Panc1 (cell line): ENCODE measurements around the gene NDUFB8. TPM values are rescaled to one million over a fixed set of nuclear protein-coding genes. Genes with fewer than 3 reads are reported as not detected.

ENCODE experiments used
- ATAC-seq: fragments of 200-7000 bp; cut with Tn5 transposase; 2 replicates; pipeline ENCODE4 v1.9.1; 2020; ENCODE audit warnings: mild to moderate bottlenecking, moderate library complexity
- BruUV-seq: library from RNA; stranded (reverse); fragments of 400-500 nt; replicated peaks from 2 replicates; lab custom pipeline; 2021; lab: Mats Ljungman, UMichigan
- CTCF ChIA-PET: fragments of 300-600 bp; sonication (Branson Sonifier 250); formaldehyde crosslinking; loops from one replicate; lab custom pipeline; 2022; ENCODE audit warnings: antibody characterized with exemption; lab: Charles Lee
- POLR2A ChIA-PET: fragments of 300-600 bp; sonication (Branson Sonifier 250); formaldehyde crosslinking; loops from one replicate; lab custom pipeline; 2022; ENCODE audit warnings: antibody characterized with exemption; lab: Charles Lee
- DNase-seq: peaks from one replicate; pipeline ENCODE4 v3.0.0-alpha.2; 2010; ENCODE audit warnings: low read depth, low spot score
- H3K27ac ChIP-seq: 2 replicates; pipeline ENCODE4 v1.5.1; 2011; ENCODE audit warnings: mild to moderate bottlenecking, low read length, inconsistent platforms
- H3K27me3 ChIP-seq: fragments of 200-500 bp; sonication (Bioruptor generic); 2 replicates; pipeline ENCODE4 v1.6.0; 2014; ENCODE audit warnings: low read length, inconsistent platforms; ENCODE audit not compliant: control insufficient read depth, insufficient read depth
- H3K36me3 ChIP-seq: fragments of 200-500 bp; sonication (Bioruptor generic); 2 replicates; pipeline ENCODE4 v1.5.1; 2014; ENCODE audit warnings: inconsistent platforms, mild to moderate bottlenecking, low read length, moderate library complexity; ENCODE audit not compliant: control insufficient read depth, insufficient read depth
- H3K4me1 ChIP-seq: 2 replicates; pipeline ENCODE4 v1.5.1; 2011; ENCODE audit warnings: inconsistent platforms, mild to moderate bottlenecking, low read length, moderate library complexity; ENCODE audit not compliant: control insufficient read depth, insufficient read depth
- H3K4me3 ChIP-seq, 2 experiments: 2 replicates each; pipeline ENCODE4 v1.5.1; 2011 to 2012; ENCODE audit warnings: low read depth in 2 of 2, low read length in 2 of 2, mild to moderate bottlenecking in 2 of 2, inconsistent platforms in 1 of 2, moderate library complexity in 1 of 2
- H3K9me3 ChIP-seq: fragments of 200-500 bp; sonication (Bioruptor generic); 2 replicates; pipeline ENCODE4 v1.5.1; 2014; ENCODE audit warnings: low read depth, mild to moderate bottlenecking, inconsistent platforms, low read length, moderate library complexity; ENCODE audit not compliant: control insufficient read depth, insufficient read depth
- POLR2AphosphoS5 ChIP-seq: IDR thresholded peaks from 2 replicates; pipeline ENCODE4 v1.6.1; 2012; ENCODE audit warnings: mild to moderate bottlenecking, low read depth, low read length, moderate library complexity
- SIN3A ChIP-seq: IDR thresholded peaks from 2 replicates; pipeline ENCODE4 v1.6.1; 2012; ENCODE audit warnings: low read depth, mild to moderate bottlenecking, low read length, moderate library complexity, borderline replicate concordance; ENCODE audit not compliant: insufficient read depth
- TCF7L2 ChIP-seq: IDR thresholded peaks from 2 replicates; pipeline ENCODE4 v1.6.1; 2011; ENCODE audit warnings: mild to moderate bottlenecking, low read depth, low read length, inconsistent platforms
- in situ Hi-C: cut with HindIII; loops from 2 replicates; pipeline ENCODE4 v1.10.0; 2016; ENCODE audit warnings: low sequenced_read_pairs, low pct_unique_long_range_greater_than_20kb
- intact Hi-C: fragments of 100-400 bp; cut with micrococcal nuclease; formaldehyde crosslinking; loops from one replicate; pipeline ENCODE4 v1.10.0; 2022; ENCODE audit not compliant: unreplicated experiment
- total RNA-seq: library from RNA; stranded (reverse); gene quantifications from one replicate; pipeline ENCODE4 v1.2.1, GENCODE V29; 2021; ENCODE audit not compliant: unreplicated experiment
- TF ChIP-seq, protein P1 (sequence below): fragments of 450-650 bp; IDR thresholded peaks from 2 replicates; pipeline ENCODE4 v1.5.1; 2017; ENCODE audit warnings: mild to moderate bottlenecking
- TF ChIP-seq, protein P2 (sequence below), 2 experiments: IDR thresholded peaks; 2 replicates each; pipeline ENCODE4 v1.6.1; 2011 to 2012; ENCODE audit warnings: low read depth in 2 of 2, control low read depth in 1 of 2, low read length in 1 of 2, mild to moderate bottlenecking in 1 of 2, moderate library complexity in 1 of 2; ENCODE audit not compliant: insufficient read depth in 1 of 2

Gene NDUFB8
- total RNA-seq, 1 experiment from 2014 or later: 242 TPM

DNA sequence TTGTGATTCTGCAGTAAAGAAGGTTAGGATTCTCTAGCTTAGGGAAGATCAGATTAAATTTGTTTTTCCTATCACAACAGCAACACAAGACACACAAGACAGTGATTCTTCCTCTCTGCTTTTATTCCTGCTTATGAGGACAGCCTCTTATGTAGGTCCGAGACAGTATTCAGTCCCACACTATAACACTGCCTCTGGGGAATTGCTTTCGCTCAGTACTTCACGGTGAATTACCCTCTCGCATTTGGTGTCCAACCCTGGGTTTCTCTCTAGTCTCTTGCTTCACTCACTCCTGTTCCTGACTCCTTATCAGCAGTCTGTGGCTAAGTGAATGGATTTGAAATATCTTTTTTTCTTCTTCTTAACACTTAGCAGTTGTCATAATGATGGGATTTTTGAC is 7.8 kb upstream of the NDUFB8 start:
- intact Hi-C loops: no loop called here
- POLR2A ChIA-PET: no interaction called here

DNA sequence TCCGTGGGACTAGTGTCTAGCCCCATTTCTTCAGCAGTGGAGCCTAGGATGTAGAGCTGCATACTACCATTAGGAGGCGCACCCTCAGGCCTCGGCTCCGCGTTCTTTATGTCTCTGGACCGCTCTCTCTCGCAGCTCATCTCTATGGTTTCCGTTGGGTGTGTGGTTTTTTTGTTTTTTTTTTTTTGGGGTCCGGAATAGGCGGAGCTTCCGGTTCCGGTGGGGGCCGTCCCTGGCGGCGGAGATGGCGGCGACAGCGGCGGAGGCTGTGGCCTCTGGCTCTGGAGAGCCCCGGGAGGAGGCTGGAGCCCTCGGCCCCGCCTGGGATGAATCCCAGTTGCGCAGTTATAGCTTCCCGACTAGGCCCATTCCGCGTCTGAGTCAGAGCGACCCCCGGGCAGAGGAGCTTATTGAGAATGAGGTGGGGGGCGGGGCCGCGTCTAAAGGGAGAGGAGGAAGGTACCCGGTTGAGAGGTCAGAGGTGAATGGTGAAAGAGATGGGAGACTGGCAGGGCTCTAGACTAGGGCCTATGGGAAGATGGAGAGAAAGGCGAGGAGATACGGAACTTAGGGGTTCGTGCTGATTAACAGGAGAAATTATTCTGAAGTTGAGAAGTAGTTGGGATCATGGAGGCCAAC is 6.2 kb upstream of the NDUFB8 start, which contains the start of gene HIF1AN:
Gene HIF1AN, plus strand, starts transcription at position 229 of the 639 bp plus-strand sequence. Its CDS starts 16 bp downstream, at position 245.
- TF ChIP-seq, protein P1, sequence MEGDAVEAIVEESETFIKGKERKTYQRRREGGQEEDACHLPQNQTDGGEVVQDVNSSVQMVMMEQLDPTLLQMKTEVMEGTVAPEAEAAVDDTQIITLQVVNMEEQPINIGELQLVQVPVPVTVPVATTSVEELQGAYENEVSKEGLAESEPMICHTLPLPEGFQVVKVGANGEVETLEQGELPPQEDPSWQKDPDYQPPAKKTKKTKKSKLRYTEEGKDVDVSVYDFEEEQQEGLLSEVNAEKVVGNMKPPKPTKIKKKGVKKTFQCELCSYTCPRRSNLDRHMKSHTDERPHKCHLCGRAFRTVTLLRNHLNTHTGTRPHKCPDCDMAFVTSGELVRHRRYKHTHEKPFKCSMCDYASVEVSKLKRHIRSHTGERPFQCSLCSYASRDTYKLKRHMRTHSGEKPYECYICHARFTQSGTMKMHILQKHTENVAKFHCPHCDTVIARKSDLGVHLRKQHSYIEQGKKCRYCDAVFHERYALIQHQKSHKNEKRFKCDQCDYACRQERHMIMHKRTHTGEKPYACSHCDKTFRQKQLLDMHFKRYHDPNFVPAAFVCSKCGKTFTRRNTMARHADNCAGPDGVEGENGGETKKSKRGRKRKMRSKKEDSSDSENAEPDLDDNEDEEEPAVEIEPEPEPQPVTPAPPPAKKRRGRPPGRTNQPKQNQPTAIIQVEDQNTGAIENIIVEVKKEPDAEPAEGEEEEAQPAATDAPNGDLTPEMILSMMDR: peak; percentile 99
- TF ChIP-seq POLR2AphosphoS5: peak; percentile 94
- TF ChIP-seq, protein P2, sequence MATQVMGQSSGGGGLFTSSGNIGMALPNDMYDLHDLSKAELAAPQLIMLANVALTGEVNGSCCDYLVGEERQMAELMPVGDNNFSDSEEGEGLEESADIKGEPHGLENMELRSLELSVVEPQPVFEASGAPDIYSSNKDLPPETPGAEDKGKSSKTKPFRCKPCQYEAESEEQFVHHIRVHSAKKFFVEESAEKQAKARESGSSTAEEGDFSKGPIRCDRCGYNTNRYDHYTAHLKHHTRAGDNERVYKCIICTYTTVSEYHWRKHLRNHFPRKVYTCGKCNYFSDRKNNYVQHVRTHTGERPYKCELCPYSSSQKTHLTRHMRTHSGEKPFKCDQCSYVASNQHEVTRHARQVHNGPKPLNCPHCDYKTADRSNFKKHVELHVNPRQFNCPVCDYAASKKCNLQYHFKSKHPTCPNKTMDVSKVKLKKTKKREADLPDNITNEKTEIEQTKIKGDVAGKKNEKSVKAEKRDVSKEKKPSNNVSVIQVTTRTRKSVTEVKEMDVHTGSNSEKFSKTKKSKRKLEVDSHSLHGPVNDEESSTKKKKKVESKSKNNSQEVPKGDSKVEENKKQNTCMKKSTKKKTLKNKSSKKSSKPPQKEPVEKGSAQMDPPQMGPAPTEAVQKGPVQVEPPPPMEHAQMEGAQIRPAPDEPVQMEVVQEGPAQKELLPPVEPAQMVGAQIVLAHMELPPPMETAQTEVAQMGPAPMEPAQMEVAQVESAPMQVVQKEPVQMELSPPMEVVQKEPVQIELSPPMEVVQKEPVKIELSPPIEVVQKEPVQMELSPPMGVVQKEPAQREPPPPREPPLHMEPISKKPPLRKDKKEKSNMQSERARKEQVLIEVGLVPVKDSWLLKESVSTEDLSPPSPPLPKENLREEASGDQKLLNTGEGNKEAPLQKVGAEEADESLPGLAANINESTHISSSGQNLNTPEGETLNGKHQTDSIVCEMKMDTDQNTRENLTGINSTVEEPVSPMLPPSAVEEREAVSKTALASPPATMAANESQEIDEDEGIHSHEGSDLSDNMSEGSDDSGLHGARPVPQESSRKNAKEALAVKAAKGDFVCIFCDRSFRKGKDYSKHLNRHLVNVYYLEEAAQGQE (IDR thresholded peaks at IDR 0.05; ENCODE audit: insufficient read depth in 1 of 2, low read depth in 2 of 2, low read length in 1 of 2): no peak
- H3K27ac ChIP-seq: peak within 1 kb of the TSS; percentile 90
- peaks cover 25% of the 10 kb centered on the region for H3K36me3 ChIP-seq
- in situ Hi-C loops (no loop called here), intact Hi-C loops (no loop called here)
- no peaks in the 10 kb centered on the region for H3K9me3 ChIP-seq
- H3K27me3 ChIP-seq: no peaks in the 10 kb centered on the region
- POLR2A ChIA-PET: interaction anchor here (0.6 to 0.9 kb wide), 4 partner anchors 18 to 354 kb away, joined by 3 to 5 read pairs (median 4); no protein-coding TSS in a partner anchor
- DNase-seq: peak; percentile 84
- no TSS peak for BruUV-seq
- peak; percentile 98 for ATAC-seq
- H3K4me1 ChIP-seq: peaks cover 25% of the 10 kb centered on the region
- CTCF ChIA-PET: interaction anchor here (0.6 to 1.6 kb wide), 12 partner anchors 9 to 353 kb away, joined by 3 to 12 read pairs (median 4); no protein-coding TSS in a partner anchor
- peak within 1 kb of the TSS; percentile 76 to 83 for H3K4me3 ChIP-seq

More for the DNA sequence above, 7.8 kb upstream of the NDUFB8 start:
- in situ Hi-C loops: no loop called here
- no TSS peak for BruUV-seq
- ATAC-seq (no peak), DNase-seq (no peak)
- Histone ChIP-seq H3K9me3 (no peaks in the 10 kb centered on the region), H3K4me1 (peaks cover 25% of the 10 kb centered on the region), H3K36me3 (peaks cover 25% of the 10 kb centered on the region), H3K27ac (no peak overlapping the region), H3K27me3 (no peaks in the 10 kb centered on the region), H3K4me3 (peak overlapping the region in 1 of 2 experiments; percentile 76; a peak in 3 of 4 replicates)
- TF ChIP-seq SIN3A (no peak), TCF7L2 (no peak), POLR2AphosphoS5 (no peak)
- TF ChIP-seq, protein P2 (IDR thresholded peaks at IDR 0.05; ENCODE audit: insufficient read depth in 1 of 2, low read depth in 2 of 2, low read length in 1 of 2): no peak
- TF ChIP-seq, protein P1: no peak
- CTCF ChIA-PET: no interaction called here
